ENCODE results near the gene PDE1A. TPM values are rescaled to one million over a fixed set of nuclear protein-coding genes. Genes with fewer than 3 reads are reported as not detected.

PDE1A gene
- 100 to 1,000 TPM in 1 of 4 donors, 10 to 100 TPM in 3; 72.3 to 101 (median 85.7) TPM for total RNA-seq

GRCh38 chr2:182426918-182427240, at the start of gene PDE1A:
Gene PDE1A, minus strand, starts transcription at chr2:182427036.
- Histone ChIP-seq H3K36me3 (no peaks in the 10 kb centered on the region), H3K27me3 (no peaks in the 10 kb centered on the region), H3K4me3 (replicated peaks in 1 of 3) (peak within 1 kb of the TSS; percentile 0 to 51 (median 45)), H3K27ac (peak within 1 kb of the TSS; percentile 62 to 86 (median 85)), H3K9me3 (no peaks in the 10 kb centered on the region), H3K4me1 (peaks cover 5 to 16% of the 10 kb centered on the region in 2 donors)
- WGBS, 2 donors, result 5 to 19% methylated on average over 3 of the region's 3 CpGs
- intact Hi-C loops (cut with DNase I), result no loop called here
- TF ChIP-seq CTCF (IDR thresholded peaks at IDR 0.05), result no peak
- peak in 1 of 2 donors; percentile 76 for TF ChIP-seq POLR2A (IDR thresholded peaks at IDR 0.05)
- peak; percentile 30 to 42 for DNase-seq

GRCh38 chr2:182473635-182474034, 46.8 kb upstream of the PDE1A start:
- H3K4me3 ChIP-seq (replicated peaks in 1 of 3), result no peak overlapping the region
- 91 to 98% methylated on average over 4 of the region's 4 CpGs for WGBS, 2 donors
- no peak overlapping the region for H3K27ac ChIP-seq
- intact Hi-C loops (cut with DNase I), result no loop called here
- H3K36me3 ChIP-seq, result no peaks in the 10 kb centered on the region
- H3K4me1 ChIP-seq, result no peaks in the 10 kb centered on the region
- no peaks in the 10 kb centered on the region for H3K27me3 ChIP-seq
- H3K9me3 ChIP-seq, result no peaks in the 10 kb centered on the region
- no peak for TF ChIP-seq CTCF (IDR thresholded peaks at IDR 0.05)
- no peak for TF ChIP-seq POLR2A (IDR thresholded peaks at IDR 0.05)
- no peak for DNase-seq

GRCh38 chr2:182463760-182464159, 36.9 kb upstream of the PDE1A start:
- no peaks in the 10 kb centered on the region for H3K9me3 ChIP-seq
- TF ChIP-seq POLR2A (IDR thresholded peaks at IDR 0.05) (no peak), CTCF (IDR thresholded peaks at IDR 0.05) (no peak)
- no peaks in the 10 kb centered on the region for H3K27me3 ChIP-seq
- intact Hi-C loops (cut with DNase I), result no loop called here
- WGBS, 2 donors, result 30 to 35% methylated on average over 1 of the region's 1 CpG
- H3K4me3 ChIP-seq (replicated peaks in 1 of 3), result no peak overlapping the region
- no peaks in the 10 kb centered on the region for H3K36me3 ChIP-seq
- H3K4me1 ChIP-seq, result no peaks in the 10 kb centered on the region
- no peak for DNase-seq
- no peak overlapping the region for H3K27ac ChIP-seq

GRCh38 chr2:182456784-182457183, 29.9 kb upstream of the PDE1A start:
- intact Hi-C loops (cut with DNase I), result no loop called here
- no peaks in the 10 kb centered on the region for H3K4me1 ChIP-seq
- H3K9me3 ChIP-seq, result no peaks in the 10 kb centered on the region
- no peak for TF ChIP-seq POLR2A (IDR thresholded peaks at IDR 0.05)
- no peak for TF ChIP-seq CTCF (IDR thresholded peaks at IDR 0.05)
- no peak overlapping the region for H3K27ac ChIP-seq
- DNase-seq, result no peak
- H3K36me3 ChIP-seq, result no peaks in the 10 kb centered on the region
- no peak overlapping the region for H3K4me3 ChIP-seq (replicated peaks in 1 of 3)
- WGBS, 2 donors, result 61 to 70% methylated on average over 4 of the region's 4 CpGs
- H3K27me3 ChIP-seq, result no peaks in the 10 kb centered on the region

- intact Hi-C loops (cut with DNase I), result no loop called here
- no peaks in the 10 kb centered on the region for H3K36me3 ChIP-seq
- TF ChIP-seq POLR2A (IDR thresholded peaks at IDR 0.05) (no peak), CTCF (IDR thresholded peaks at IDR 0.05) (no peak)
- no peaks in the 10 kb centered on the region for H3K9me3 ChIP-seq
- DNase-seq, result peak in 1 of 2 donors; percentile 1
- H3K4me3 ChIP-seq (replicated peaks in 1 of 3), result no peak overlapping the region
- no peaks in the 10 kb centered on the region for H3K27me3 ChIP-seq
- WGBS, 2 donors, result 90 to 93% methylated on average over 2 of the region's 2 CpGs
- H3K4me1 ChIP-seq, result peaks cover 0 to 5% of the 10 kb centered on the region in 2 donors
- peak overlapping the region in 1 of 3 donors; percentile 30 for H3K27ac ChIP-seq
Observed at GRCh38 chr2:182452456-182452990, 25.7 kb upstream of the PDE1A start.

Data from thyroid gland (tissue), 4 donors.